Liver (tissue), 9 donors: Measurements from ENCODE around the gene SLC25A10. TPM values are rescaled to one million over a fixed set of nuclear protein-coding genes. Genes with fewer than 3 reads are reported as not detected.

ENCODE experiments used
- DNase-seq: peaks from one replicate; pipeline ENCODE4 v3.0.0-alpha.2; 2017; ENCODE audit warnings: low spot score
- H3K27ac ChIP-seq, 2 donors: one replicate each; pipeline ENCODE4 v1.7.0; 2013; ENCODE audit warnings: inconsistent platforms in 2 of 2, low read length in 2 of 2, control low read depth in 1 of 2, low read depth in 1 of 2, mild to moderate bottlenecking in 1 of 2
- H3K27me3 ChIP-seq, 4 donors: one replicate each; pipeline versions ENCODE4 v1.6.1 to v1.7.0; 2013; ENCODE audit warnings: low read length in 3 of 4, inconsistent platforms in 1 of 4, mild to moderate bottlenecking in 1 of 4, moderate library complexity in 1 of 4; ENCODE audit not compliant: control insufficient read depth in 4 of 4, insufficient read depth in 4 of 4
- H3K36me3 ChIP-seq, 4 donors: one replicate each; pipeline versions ENCODE4 v1.6.1 to v1.7.0; 2013; ENCODE audit warnings: low read length in 3 of 4, mild to moderate bottlenecking in 3 of 4, low read depth in 1 of 4, moderate library complexity in 1 of 4; ENCODE audit not compliant: control insufficient read depth in 4 of 4, insufficient read depth in 3 of 4
- H3K4me1 ChIP-seq, 4 donors: one replicate each; pipeline versions ENCODE4 v1.6.1 to v1.7.0; 2013; ENCODE audit warnings: low read length in 3 of 4, mild to moderate bottlenecking in 3 of 4, moderate library complexity in 1 of 4; ENCODE audit not compliant: control insufficient read depth in 4 of 4, insufficient read depth in 4 of 4
- H3K4me3 ChIP-seq, 3 donors: one replicate each; pipeline versions ENCODE4 v1.6.1 to v1.7.0; 2013; ENCODE audit warnings: low read length in 3 of 3, control low read depth in 1 of 3, low read depth in 1 of 3, mild to moderate bottlenecking in 1 of 3
- H3K9ac ChIP-seq, 2 donors: one replicate each; pipeline ENCODE4 v1.7.0; 2013; ENCODE audit warnings: low read length in 2 of 2, mild to moderate bottlenecking in 2 of 2, moderate library complexity in 2 of 2, control low read depth in 1 of 2, low read depth in 1 of 2
- H3K9me3 ChIP-seq, 4 donors: one replicate each; pipeline versions ENCODE4 v1.6.1 to v1.7.0; 2013; ENCODE audit warnings: low read length in 3 of 4; ENCODE audit not compliant: control insufficient read depth in 4 of 4
- CTCF ChIP-seq: fragments of 150-350 bp; IDR thresholded peaks from 2 replicates; pipeline ENCODE4 v1.5.1; 2017; ENCODE audit warnings: improper control_type of control experiment, low read depth, low read length; ENCODE audit not compliant: missing input control
- EGR1 ChIP-seq, 2 donors: IDR thresholded peaks; 2 replicates each; pipeline ENCODE4 v1.6.1; 2016 to 2018; ENCODE audit warnings: antibody characterized with exemption in 2 of 2, low read depth in 2 of 2
- FOXA1 ChIP-seq: IDR thresholded peaks from 2 replicates; pipeline ENCODE4 v1.6.1; 2016; ENCODE audit warnings: antibody characterized with exemption
- FOXA2 ChIP-seq: IDR thresholded peaks from 2 replicates; pipeline ENCODE4 v1.6.1; 2016; ENCODE audit warnings: antibody characterized with exemption
- GABPA ChIP-seq, 2 donors: IDR thresholded peaks in 1 of 2; conservative IDR thresholded peaks in 1 of 2; 2 replicates each; pipeline ENCODE4 v1.6.1; 2016; ENCODE audit warnings: antibody characterized with exemption in 2 of 2, mild to moderate bottlenecking in 1 of 2, moderate library complexity in 1 of 2
- HNF4A ChIP-seq, 2 donors: conservative IDR thresholded peaks; 2 replicates each; pipeline ENCODE4 v1.6.1; 2016; ENCODE audit warnings: antibody characterized with exemption in 2 of 2, mild to moderate bottlenecking in 2 of 2
- HNF4G ChIP-seq: IDR thresholded peaks from 2 replicates; pipeline ENCODE4 v1.6.1; 2016; ENCODE audit warnings: antibody characterized with exemption
- JUND ChIP-seq, 2 donors: IDR thresholded peaks; 2 replicates each; pipeline ENCODE4 v1.6.1; 2016; ENCODE audit warnings: antibody characterized with exemption in 2 of 2
- NR2F2 ChIP-seq: IDR thresholded peaks from 2 replicates; pipeline ENCODE4 v1.6.1; 2016; ENCODE audit warnings: antibody characterized with exemption
- RAD21 ChIP-seq, 2 donors: IDR thresholded peaks; 2 replicates each; pipeline ENCODE4 v1.6.1; 2016; ENCODE audit warnings: antibody characterized with exemption in 2 of 2, mild to moderate bottlenecking in 2 of 2
- RXRA ChIP-seq, 2 donors: IDR thresholded peaks; 2 replicates each; pipeline ENCODE4 v1.6.1; 2017 to 2018; ENCODE audit warnings: antibody characterized with exemption in 2 of 2, mild to moderate bottlenecking in 1 of 2
- SP1 ChIP-seq: IDR thresholded peaks from 2 replicates; pipeline ENCODE4 v1.6.1; 2018; ENCODE audit warnings: antibody characterized with exemption, mild to moderate bottlenecking
- TAF1 ChIP-seq: conservative IDR thresholded peaks from 2 replicates; pipeline ENCODE4 v1.6.1; 2016; ENCODE audit warnings: antibody characterized with exemption, mild to moderate bottlenecking
- YY1 ChIP-seq: IDR thresholded peaks from 2 replicates; pipeline ENCODE4 v1.6.1; 2016; ENCODE audit warnings: antibody characterized with exemption, mild to moderate bottlenecking
- ZBTB33 ChIP-seq: IDR thresholded peaks from 2 replicates; pipeline ENCODE4 v1.6.1; 2016; ENCODE audit warnings: antibody characterized with exemption
- WGBS: extraction: QIAGEN DNeasy Blood & Tissue Kit; methylation state at CpG from one replicate; pipeline ENCODE4 v1.1.7; 2013; 5-methylcytosine and 5-hydroxymethylcytosine counted together
- polyA plus RNA-seq, 2 donors: library from polyadenylated mRNA; stranded (reverse) in 1 of 2; unstranded in 1 of 2; fragments of 200-250 nt in 1 of 2; fragments of >200 nt in 1 of 2; fragmentation: Nextera tagmentation in 1 of 2; extraction: Ambion mirVana in 1 of 2; gene quantifications; one replicate each; pipeline versions ENCODE4 v1.2.1 to v1.2.3, GENCODE V29; 2013 to 2015
- total RNA-seq, 2 donors: library from RNA; depleted of rRNA; stranded (reverse); fragments of >200 nt; gene quantifications; one replicate each; pipeline ENCODE4 v1.2.3, GENCODE V29; 2014
- TF ChIP-seq, protein P1 (sequence below): IDR thresholded peaks from 2 replicates; pipeline ENCODE4 v1.6.1; 2016; ENCODE audit warnings: antibody characterized with exemption
- TF ChIP-seq, protein P2 (sequence below): IDR thresholded peaks from 2 replicates; pipeline ENCODE4 v1.6.1; 2016; ENCODE audit warnings: antibody characterized with exemption
- TF ChIP-seq, protein P3 (sequence below): IDR thresholded peaks from 2 replicates; pipeline ENCODE4 v1.6.1; 2016; ENCODE audit warnings: antibody characterized with exemption, mild to moderate bottlenecking
- donor health status: healthy.
- donor health status: healthy.
- donor health status: healthy.
- donor health status: healthy.
- donor health status: healthy.

Gene SLC25A10
- total and polyA plus RNA-seq, 4 donors = 19.8 to 54.6 (median 44.0) TPM

GRCh38 chr17:81717766-81718089 is 5.6 kb downstream of the SLC25A10 start:
- Histone ChIP-seq H3K9ac (no peak overlapping the region), H3K4me1 (peaks cover 12 to 66% (median 42%) of the 10 kb centered on the region in 4 donors), H3K27me3 (no peaks in the 10 kb centered on the region), H3K4me3 (no peak overlapping the region), H3K9me3 (no peaks in the 10 kb centered on the region), H3K36me3 (peaks cover 0 to 7% (median 4%) of the 10 kb centered on the region in 4 donors), H3K27ac (no peak overlapping the region)
- DNase-seq = no peak
- WGBS = 98% methylated on average over 9 of the region's 9 CpGs
- no peak for TF ChIP-seq HNF4G
- TF ChIP-seq, protein P1, sequence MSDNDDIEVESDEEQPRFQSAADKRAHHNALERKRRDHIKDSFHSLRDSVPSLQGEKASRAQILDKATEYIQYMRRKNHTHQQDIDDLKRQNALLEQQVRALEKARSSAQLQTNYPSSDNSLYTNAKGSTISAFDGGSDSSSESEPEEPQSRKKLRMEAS = no peak
- TF ChIP-seq FOXA1 = no peak
- no peak for TF ChIP-seq TAF1
- no peak for TF ChIP-seq FOXA2
- no peak for TF ChIP-seq EGR1 (IDR thresholded peaks at IDR 0.05; ENCODE audit: low read depth in 2 of 2)
- TF ChIP-seq RXRA (IDR thresholded peaks at IDR 0.05) = no peak
- no peak for TF ChIP-seq ZBTB33
- no peak for TF ChIP-seq CTCF
- no peak for TF ChIP-seq JUND (IDR thresholded peaks at IDR 0.05)
- no peak for TF ChIP-seq SP1
- no peak for TF ChIP-seq YY1
- TF ChIP-seq HNF4A (conservative IDR thresholded peaks at IDR 0.05) = no peak
- TF ChIP-seq, protein P2, sequence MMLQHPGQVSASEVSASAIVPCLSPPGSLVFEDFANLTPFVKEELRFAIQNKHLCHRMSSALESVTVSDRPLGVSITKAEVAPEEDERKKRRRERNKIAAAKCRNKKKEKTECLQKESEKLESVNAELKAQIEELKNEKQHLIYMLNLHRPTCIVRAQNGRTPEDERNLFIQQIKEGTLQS = no peak
- TF ChIP-seq NR2F2 = no peak
- TF ChIP-seq GABPA (IDR thresholded peaks at IDR 0.05 in 1 of 2, conservative IDR thresholded peaks at IDR 0.05 in 1 of 2) = no peak
- TF ChIP-seq, protein P3, sequence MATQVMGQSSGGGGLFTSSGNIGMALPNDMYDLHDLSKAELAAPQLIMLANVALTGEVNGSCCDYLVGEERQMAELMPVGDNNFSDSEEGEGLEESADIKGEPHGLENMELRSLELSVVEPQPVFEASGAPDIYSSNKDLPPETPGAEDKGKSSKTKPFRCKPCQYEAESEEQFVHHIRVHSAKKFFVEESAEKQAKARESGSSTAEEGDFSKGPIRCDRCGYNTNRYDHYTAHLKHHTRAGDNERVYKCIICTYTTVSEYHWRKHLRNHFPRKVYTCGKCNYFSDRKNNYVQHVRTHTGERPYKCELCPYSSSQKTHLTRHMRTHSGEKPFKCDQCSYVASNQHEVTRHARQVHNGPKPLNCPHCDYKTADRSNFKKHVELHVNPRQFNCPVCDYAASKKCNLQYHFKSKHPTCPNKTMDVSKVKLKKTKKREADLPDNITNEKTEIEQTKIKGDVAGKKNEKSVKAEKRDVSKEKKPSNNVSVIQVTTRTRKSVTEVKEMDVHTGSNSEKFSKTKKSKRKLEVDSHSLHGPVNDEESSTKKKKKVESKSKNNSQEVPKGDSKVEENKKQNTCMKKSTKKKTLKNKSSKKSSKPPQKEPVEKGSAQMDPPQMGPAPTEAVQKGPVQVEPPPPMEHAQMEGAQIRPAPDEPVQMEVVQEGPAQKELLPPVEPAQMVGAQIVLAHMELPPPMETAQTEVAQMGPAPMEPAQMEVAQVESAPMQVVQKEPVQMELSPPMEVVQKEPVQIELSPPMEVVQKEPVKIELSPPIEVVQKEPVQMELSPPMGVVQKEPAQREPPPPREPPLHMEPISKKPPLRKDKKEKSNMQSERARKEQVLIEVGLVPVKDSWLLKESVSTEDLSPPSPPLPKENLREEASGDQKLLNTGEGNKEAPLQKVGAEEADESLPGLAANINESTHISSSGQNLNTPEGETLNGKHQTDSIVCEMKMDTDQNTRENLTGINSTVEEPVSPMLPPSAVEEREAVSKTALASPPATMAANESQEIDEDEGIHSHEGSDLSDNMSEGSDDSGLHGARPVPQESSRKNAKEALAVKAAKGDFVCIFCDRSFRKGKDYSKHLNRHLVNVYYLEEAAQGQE = no peak
- no peak for TF ChIP-seq RAD21 (IDR thresholded peaks at IDR 0.05)
